HCT116 (cell line): Measurements from ENCODE around the gene SCAF4. TPM values are rescaled to one million over a fixed set of nuclear protein-coding genes. Genes with fewer than 3 reads are reported as not detected.

Experiments
- ATAC-seq: fragments of 200-7000 bp; cut with Tn5 transposase; 2 replicates; pipeline ENCODE4 v1.9.1; 2020; ENCODE audit warnings: mild to moderate bottlenecking, moderate library complexity
- BruUV-seq: library from RNA; stranded (reverse); fragments of 400-500 nt; replicated peaks from 2 replicates; lab custom pipeline; 2021; lab: Mats Ljungman, UMichigan
- CTCF ChIA-PET: fragments of 300-600 bp; sonication (Branson Sonifier 250); formaldehyde crosslinking; loops from one replicate; lab custom pipeline; 2021; ENCODE audit warnings: antibody characterized with exemption; lab: Charles Lee
- POLR2A ChIA-PET: fragments of 300-600, 350-600 bp; sonication (Branson Sonifier 250); formaldehyde crosslinking; loops from one replicate; lab custom pipeline; 2021; ENCODE audit warnings: antibody characterized with exemption; lab: Charles Lee
- RAD21 ChIA-PET, 2 experiments: fragments of 300-600 bp; sonication (Branson Sonifier 250); formaldehyde crosslinking; loops; one replicate each; lab custom pipeline; 2023; ENCODE audit warnings: low total read pairs in 2 of 2; ENCODE audit not compliant: uncharacterized antibody in 2 of 2, unreplicated experiment in 2 of 2, low non-redundant PET in 1 of 2; lab: Charles Lee
- DNase-seq: peaks from one replicate; pipeline ENCODE4 v3.0.0-alpha.2; 2010; ENCODE audit warnings: low read depth, low spot score
- H2AFZ ChIP-seq: fragments of 200-600 bp; shearing (Covaris generic), sonication (generic); 2 replicates; pipeline ENCODE4 v1.6.1; 2017; ENCODE audit warnings: low read depth, mixed run types, mixed read lengths, antibody characterized with exemption, low read length; ENCODE audit not compliant: poor library complexity, severe bottlenecking
- H3K27ac ChIP-seq: 2 replicates; pipeline ENCODE4 v1.5.1; 2012; ENCODE audit warnings: low read depth, low read length
- H3K27me3 ChIP-seq: fragments of 200-600 bp; sonication (generic); 2 replicates; pipeline ENCODE4 v1.6.1; 2016; ENCODE audit warnings: mixed run types, low read length, mixed read lengths; ENCODE audit not compliant: insufficient read depth
- H3K36me3 ChIP-seq, 2 experiments: fragments of 200-500 bp in 1 of 2; fragments of 200-600 bp in 1 of 2; sonication (Bioruptor generic) in 1 of 2; sonication (generic) in 1 of 2; 2 replicates each; pipeline versions ENCODE4 v1.5.1 to v1.6.1; 2014 to 2016; ENCODE audit warnings: low read length in 2 of 2, inconsistent platforms in 1 of 2, mixed read lengths in 1 of 2, mixed run types in 1 of 2; ENCODE audit not compliant: insufficient read depth in 2 of 2, control insufficient read depth in 1 of 2
- H3K4me1 ChIP-seq, 2 experiments: fragments of 200-600 bp in 1 of 2; sonication (generic) in 1 of 2; 2 replicates each; pipeline versions ENCODE4 v1.5.1 to v1.6.1; 2012 to 2017; ENCODE audit warnings: low read length in 2 of 2, inconsistent platforms in 1 of 2, mild to moderate bottlenecking in 1 of 2, mixed read lengths in 1 of 2, mixed run types in 1 of 2, moderate library complexity in 1 of 2; ENCODE audit not compliant: insufficient read depth in 2 of 2, control insufficient read depth in 1 of 2
- H3K4me2 ChIP-seq: fragments of 200-600 bp; sonication (generic); 2 replicates; pipeline ENCODE4 v1.6.1; 2017; ENCODE audit warnings: mixed run types, low read length, mixed read lengths
- H3K4me3 ChIP-seq, 2 experiments: fragments of 200-600 bp in 1 of 2; sonication (generic) in 1 of 2; replicated peaks in 1 of 2; 2 replicates each; pipeline ENCODE4 v1.5.1; 2011 to 2016; ENCODE audit warnings: low read length in 2 of 2, control low read depth in 1 of 2, low read depth in 1 of 2, mild to moderate bottlenecking in 1 of 2, mixed read lengths in 1 of 2, mixed run types in 1 of 2
- H3K79me2 ChIP-seq: fragments of 200-600 bp; sonication (generic); 2 replicates; pipeline ENCODE4 v1.6.1; 2017; ENCODE audit warnings: mild to moderate bottlenecking, mixed run types, low read length, moderate library complexity, mixed read lengths; ENCODE audit not compliant: insufficient read depth
- H3K9ac ChIP-seq: fragments of 200-600 bp; sonication (generic); 2 replicates; pipeline ENCODE4 v1.6.1; 2016; ENCODE audit warnings: low read length, mixed read lengths
- H3K9me2 ChIP-seq: fragments of 200-600 bp; sonication (generic), shearing (Covaris generic); 2 replicates; pipeline ENCODE4 v1.6.1; 2017; ENCODE audit warnings: mixed run types, mild to moderate bottlenecking, moderate library complexity; ENCODE audit not compliant: insufficient read depth
- H3K9me3 ChIP-seq, 2 experiments: fragments of 200-500 bp in 1 of 2; fragments of 200-600 bp in 1 of 2; sonication (Bioruptor generic) in 1 of 2; sonication (generic) in 1 of 2; 2 replicates each; pipeline ENCODE4 v1.6.1; 2014 to 2017; ENCODE audit warnings: low read length in 2 of 2, mixed read lengths in 2 of 2, inconsistent platforms in 1 of 2, low read depth in 1 of 2, mild to moderate bottlenecking in 1 of 2, mixed run types in 1 of 2, moderate library complexity in 1 of 2; ENCODE audit not compliant: control insufficient read depth in 1 of 2, insufficient read depth in 1 of 2
- H4K20me1 ChIP-seq: fragments of 200-600 bp; sonication (generic), shearing (Covaris generic); 2 replicates; pipeline ENCODE4 v1.6.1; 2017; ENCODE audit warnings: mixed run types, mild to moderate bottlenecking, moderate library complexity; ENCODE audit not compliant: insufficient read depth
- CBX3 ChIP-seq: IDR thresholded peaks from 2 replicates; pipeline ENCODE4 v1.6.1; 2012; ENCODE audit warnings: low read depth
- CEBPB ChIP-seq: IDR thresholded peaks from 2 replicates; pipeline ENCODE4 v1.6.1; 2012; ENCODE audit warnings: low read depth
- EGR1 ChIP-seq: IDR thresholded peaks from 2 replicates; pipeline ENCODE4 v1.6.1; 2012; ENCODE audit warnings: low read depth
- EZH2phosphoT487 ChIP-seq: fragments of 200-600 bp; IDR thresholded peaks from 2 replicates; pipeline ENCODE4 v1.6.1; 2018; ENCODE audit warnings: antibody characterized with exemption, borderline replicate concordance
- FOSL1 ChIP-seq: IDR thresholded peaks from 2 replicates; pipeline ENCODE4 v1.6.1; 2012; ENCODE audit warnings: low read depth
- JUND ChIP-seq: IDR thresholded peaks from 2 replicates; pipeline ENCODE4 v1.6.1; 2012
- POLR2AphosphoS5 ChIP-seq: IDR thresholded peaks from 2 replicates; pipeline ENCODE4 v1.6.1; 2011; ENCODE audit warnings: mild to moderate bottlenecking, low read depth, low read length, moderate library complexity
- SIN3A ChIP-seq: IDR thresholded peaks from 2 replicates; pipeline ENCODE4 v1.6.1; 2012; ENCODE audit warnings: low read depth
- SP1 ChIP-seq: IDR thresholded peaks from 2 replicates; pipeline ENCODE4 v1.6.1; 2012; ENCODE audit warnings: low read depth
- SRF ChIP-seq: IDR thresholded peaks from 2 replicates; pipeline ENCODE4 v1.6.1; 2012; ENCODE audit warnings: low read depth
- TCF7L2 ChIP-seq: IDR thresholded peaks from 2 replicates; pipeline ENCODE4 v1.7.0; 2011; ENCODE audit warnings: borderline replicate concordance, inconsistent platforms; ENCODE audit not compliant: insufficient read depth, insufficient read length; ENCODE audit errors: extremely low read depth
- YY1 ChIP-seq: IDR thresholded peaks from 2 replicates; pipeline ENCODE4 v1.6.1; 2011; ENCODE audit warnings: low read length, low read depth, moderate library complexity, mild to moderate bottlenecking; ENCODE audit not compliant: insufficient replicate concordance; ENCODE audit errors: extremely low read depth
- ZFX ChIP-seq: fragments of 450-650 bp; IDR thresholded peaks from 2 replicates; pipeline ENCODE4 v1.6.1; 2017
- ZNF274 ChIP-seq: fragments of 200-500 bp; sonication (Bioruptor generic); IDR thresholded peaks from 2 replicates; pipeline ENCODE4 v1.6.1; 2014; ENCODE audit warnings: mild to moderate bottlenecking, low read depth, low read length, inconsistent platforms
- intact Hi-C: fragments of 100-400 bp; cut with micrococcal nuclease; formaldehyde crosslinking; loops from 2 replicates; pipeline ENCODE4 v1.10.0; 2022
- total RNA-seq: library from RNA; stranded (reverse); gene quantifications from one replicate; pipeline ENCODE4 v1.2.1, GENCODE V29; 2021; ENCODE audit not compliant: unreplicated experiment
- TF ChIP-seq, protein P1 (sequence below): IDR thresholded peaks from 2 replicates; pipeline ENCODE4 v1.6.1; 2012; ENCODE audit warnings: low read depth

The SCAF4 gene
- total RNA-seq, 1 experiment from 2014 or later: 31.1 TPM

- H3K4me2 ChIP-seq: peak overlapping the region; percentile 63
- intact Hi-C loops: no loop called here
- POLR2A ChIA-PET: interaction anchor here (0.6 kb wide), 1 partner anchor 32 kb away, joined by 3 read pairs; no protein-coding TSS in a partner anchor
Observed at GRCh38 chr21:31629972-31630711, 101.8 kb downstream of the SCAF4 start.

DNA sequence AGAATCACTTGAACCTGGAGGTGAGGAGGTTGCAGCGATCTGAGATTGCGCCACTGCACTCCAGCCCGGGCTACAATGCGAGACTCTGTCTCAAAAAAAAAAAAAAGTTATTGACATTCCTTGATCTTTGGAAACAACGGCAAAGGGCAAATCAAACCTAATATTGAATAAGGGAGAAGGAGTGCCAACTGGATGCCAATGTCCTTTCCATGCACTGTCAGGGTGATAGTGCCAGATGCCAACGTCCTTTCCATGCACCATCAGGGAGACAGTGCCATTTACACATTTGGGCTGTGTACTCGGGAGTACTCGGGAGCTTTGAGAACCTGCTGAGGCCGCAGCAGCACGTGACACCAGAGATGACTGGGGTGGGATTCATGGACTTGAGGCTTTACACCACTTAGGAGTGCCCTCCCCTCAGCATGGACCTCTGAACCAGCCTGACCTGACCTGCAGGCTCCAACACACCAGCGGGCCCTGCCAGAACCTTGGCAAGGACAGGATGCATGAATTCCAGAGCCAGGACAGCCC is 106.9 kb downstream of the SCAF4 start:
- RAD21 ChIA-PET: no interaction called here

More at GRCh38 chr21:31629972-31630711, 101.8 kb downstream of the SCAF4 start:
- H3K9me3 ChIP-seq: no peaks in the 10 kb centered on the region
- peak overlapping the region in 1 of 2 experiments; percentile 37; a peak in 2 of 4 replicates for H3K4me3 ChIP-seq
- RAD21 ChIA-PET: no interaction called here
- H3K79me2 ChIP-seq: no peaks in the 10 kb centered on the region
- no peak for TF ChIP-seq CBX3
- TF ChIP-seq YY1: no peak
- TF ChIP-seq SP1: no peak
- peak; percentile 25 for TF ChIP-seq TCF7L2
- TF ChIP-seq FOSL1: peak; percentile 72
- peak; percentile 80 for TF ChIP-seq JUND
- no peak for TF ChIP-seq EZH2phosphoT487
- TF ChIP-seq POLR2AphosphoS5: peak; percentile 21; the same call in 1 of the 2 replicates
- TF ChIP-seq EGR1: no peak
- TF ChIP-seq ZNF274: no peak
- no peak for TF ChIP-seq SRF
- TF ChIP-seq, all 23 proteins: peak for 4
- no peaks in the 10 kb centered on the region for H4K20me1 ChIP-seq
- CTCF ChIA-PET: no interaction called here
- BruUV-seq: no TSS peak
- H3K9me2 ChIP-seq: no peaks in the 10 kb centered on the region
- peaks cover 20% of the 10 kb centered on the region in 2 experiments for H3K4me1 ChIP-seq
- no peaks in the 10 kb centered on the region for H3K36me3 ChIP-seq
- no peaks in the 10 kb centered on the region for H3K27me3 ChIP-seq
- DNase-seq: peak; percentile 75
- no peak overlapping the region for H2AFZ ChIP-seq
- H3K27ac ChIP-seq: peak overlapping the region; percentile 60
- H3K9ac ChIP-seq: no peak overlapping the region
- peak; percentile 91 for ATAC-seq

More for the DNA sequence above, 106.9 kb downstream of the SCAF4 start:
- DNase-seq: no peak
- intact Hi-C loops: no loop called here
- Histone ChIP-seq H2AFZ (no peak overlapping the region), H3K9ac (no peak overlapping the region), H3K27ac (no peak overlapping the region), H3K4me3 (no peak overlapping the region), H3K79me2 (no peaks in the 10 kb centered on the region), H3K27me3 (no peaks in the 10 kb centered on the region), H3K4me1 (peaks cover 8 to 10% of the 10 kb centered on the region in 2 experiments), H3K9me2 (no peaks in the 10 kb centered on the region), H3K9me3 (no peaks in the 10 kb centered on the region), H3K4me2 (no peak overlapping the region), H4K20me1 (no peaks in the 10 kb centered on the region), H3K36me3 (no peaks in the 10 kb centered on the region)
- TF ChIP-seq CBX3 (no peak), CEBPB (no peak), SIN3A (no peak), TCF7L2 (no peak), ZNF274 (no peak), ZFX (no peak), POLR2AphosphoS5 (no peak)
- TF ChIP-seq, protein P1, sequence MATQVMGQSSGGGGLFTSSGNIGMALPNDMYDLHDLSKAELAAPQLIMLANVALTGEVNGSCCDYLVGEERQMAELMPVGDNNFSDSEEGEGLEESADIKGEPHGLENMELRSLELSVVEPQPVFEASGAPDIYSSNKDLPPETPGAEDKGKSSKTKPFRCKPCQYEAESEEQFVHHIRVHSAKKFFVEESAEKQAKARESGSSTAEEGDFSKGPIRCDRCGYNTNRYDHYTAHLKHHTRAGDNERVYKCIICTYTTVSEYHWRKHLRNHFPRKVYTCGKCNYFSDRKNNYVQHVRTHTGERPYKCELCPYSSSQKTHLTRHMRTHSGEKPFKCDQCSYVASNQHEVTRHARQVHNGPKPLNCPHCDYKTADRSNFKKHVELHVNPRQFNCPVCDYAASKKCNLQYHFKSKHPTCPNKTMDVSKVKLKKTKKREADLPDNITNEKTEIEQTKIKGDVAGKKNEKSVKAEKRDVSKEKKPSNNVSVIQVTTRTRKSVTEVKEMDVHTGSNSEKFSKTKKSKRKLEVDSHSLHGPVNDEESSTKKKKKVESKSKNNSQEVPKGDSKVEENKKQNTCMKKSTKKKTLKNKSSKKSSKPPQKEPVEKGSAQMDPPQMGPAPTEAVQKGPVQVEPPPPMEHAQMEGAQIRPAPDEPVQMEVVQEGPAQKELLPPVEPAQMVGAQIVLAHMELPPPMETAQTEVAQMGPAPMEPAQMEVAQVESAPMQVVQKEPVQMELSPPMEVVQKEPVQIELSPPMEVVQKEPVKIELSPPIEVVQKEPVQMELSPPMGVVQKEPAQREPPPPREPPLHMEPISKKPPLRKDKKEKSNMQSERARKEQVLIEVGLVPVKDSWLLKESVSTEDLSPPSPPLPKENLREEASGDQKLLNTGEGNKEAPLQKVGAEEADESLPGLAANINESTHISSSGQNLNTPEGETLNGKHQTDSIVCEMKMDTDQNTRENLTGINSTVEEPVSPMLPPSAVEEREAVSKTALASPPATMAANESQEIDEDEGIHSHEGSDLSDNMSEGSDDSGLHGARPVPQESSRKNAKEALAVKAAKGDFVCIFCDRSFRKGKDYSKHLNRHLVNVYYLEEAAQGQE: no peak
- ChIA-PET POLR2A (no interaction called here), CTCF (no interaction called here)
- no TSS peak for BruUV-seq
- ATAC-seq: no peak
